ENCODE results near the gene CCND2.

CCND2 gene

DNA sequence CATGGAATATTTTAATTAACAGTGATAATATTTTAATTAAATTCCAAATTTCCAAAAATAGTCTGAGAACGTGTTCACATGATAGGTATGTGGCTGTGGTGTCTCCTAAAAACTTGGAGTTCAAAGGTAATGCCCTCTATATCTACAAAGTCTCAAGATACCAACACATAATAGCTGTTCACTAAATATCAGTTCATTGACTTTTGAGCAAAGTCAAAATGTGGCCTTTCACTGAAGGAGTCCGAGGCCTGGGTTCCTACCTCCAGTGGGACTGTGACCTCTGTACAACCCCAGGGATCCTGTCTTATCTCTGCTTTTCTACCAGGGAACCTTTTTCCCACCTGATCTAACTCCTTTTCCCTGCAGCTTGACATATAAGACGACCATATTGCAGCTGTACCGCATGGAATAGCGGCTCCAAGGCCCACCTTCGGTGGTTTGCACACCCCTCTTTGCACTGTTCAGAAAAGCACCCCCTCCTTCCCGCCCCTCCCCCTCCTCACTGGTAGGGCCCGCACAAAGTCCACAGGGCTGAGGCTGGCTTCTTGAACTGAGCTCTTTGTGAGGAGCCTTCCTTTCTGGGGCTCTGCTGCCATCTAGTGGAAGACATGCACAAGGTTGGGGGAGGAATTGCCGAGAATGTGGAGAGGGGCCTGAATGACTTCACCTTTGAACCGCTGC is 3.1 kb downstream of the CCND2 start:
- peak; percentile 93 for DNase-seq (ENCODE audit: low spot score)

DNA sequence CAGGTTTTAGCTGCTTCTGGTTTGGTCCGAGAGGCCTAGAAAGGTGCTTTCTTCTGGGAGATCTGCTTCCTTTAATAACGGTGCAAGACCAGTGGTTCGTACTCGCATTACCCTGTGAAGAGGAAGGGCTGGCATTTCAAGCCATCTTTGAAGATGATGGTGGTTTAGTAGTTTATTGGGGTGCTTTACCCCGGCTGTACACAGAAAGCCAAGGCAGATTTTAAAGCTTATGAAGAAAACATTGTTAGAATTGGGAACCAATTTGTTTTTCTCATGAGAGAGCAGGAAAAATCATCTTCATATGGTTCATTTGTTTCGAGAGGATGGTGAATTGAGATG is 3.6 kb downstream of the CCND2 start:
- DNase-seq (ENCODE audit: low spot score): no peak

DNA sequence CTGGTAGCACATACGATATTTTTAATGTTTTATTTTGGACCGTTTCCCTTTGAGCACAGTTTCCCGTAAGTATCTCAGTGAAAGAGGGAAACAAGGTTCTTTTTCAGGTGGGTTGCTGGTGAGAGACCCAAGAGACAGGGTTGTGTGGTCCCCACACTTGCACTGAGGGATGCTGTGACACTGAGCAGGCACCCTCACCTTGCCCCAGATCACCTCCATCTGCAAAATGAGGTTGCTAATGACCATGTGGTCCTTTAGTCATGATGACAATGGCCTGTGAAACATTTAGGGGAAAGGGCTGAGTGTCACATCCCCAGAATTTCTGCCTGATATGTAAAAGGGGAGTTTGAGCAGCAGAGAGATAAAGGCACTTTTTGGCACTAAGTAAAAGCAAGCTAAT is 4.3 kb downstream of the CCND2 start:
- no peak for DNase-seq (ENCODE audit: low spot score)

DNA sequence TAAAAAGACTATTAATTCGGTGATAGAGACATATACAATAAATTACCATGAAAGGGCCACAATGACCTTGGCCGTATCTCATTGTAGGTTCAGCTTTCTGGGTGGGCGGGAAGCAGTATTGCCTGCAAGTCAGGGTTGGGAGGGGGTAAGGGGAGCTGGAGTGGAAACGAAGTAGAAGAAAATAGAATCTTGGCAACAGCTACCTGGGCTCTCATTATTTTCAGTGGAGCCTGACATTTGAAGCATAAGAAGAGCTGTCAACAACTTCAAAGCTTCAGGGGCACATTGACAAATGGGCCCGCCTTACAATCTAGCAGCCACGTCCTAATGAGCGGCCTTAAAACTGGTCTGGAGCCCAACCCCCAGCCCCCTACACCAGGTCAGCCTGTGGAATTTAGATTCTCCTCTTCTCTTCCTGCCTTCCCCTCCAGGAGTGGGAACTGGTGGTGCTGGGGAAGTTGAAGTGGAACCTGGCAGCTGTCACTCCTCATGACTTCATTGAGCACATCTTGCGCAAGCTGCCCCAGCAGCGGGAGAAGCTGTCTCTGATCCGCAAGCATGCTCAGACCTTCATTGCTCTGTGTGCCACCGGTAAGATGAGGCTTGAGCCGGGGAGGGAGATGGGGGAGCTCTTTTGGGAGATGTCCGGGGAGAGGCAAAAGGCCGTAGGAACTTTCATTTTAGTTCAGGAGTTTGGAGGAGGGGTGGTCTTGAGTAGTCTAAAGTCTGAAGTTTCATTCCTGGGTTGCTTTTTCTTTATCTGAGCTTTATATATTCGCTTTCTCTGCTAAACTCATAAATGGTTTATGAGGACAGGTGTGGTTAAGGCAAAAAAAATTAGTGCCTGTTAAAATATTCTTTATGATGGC is 5.0 kb downstream of the CCND2 start:
- no peak for DNase-seq (ENCODE audit: low spot score)

DNA sequence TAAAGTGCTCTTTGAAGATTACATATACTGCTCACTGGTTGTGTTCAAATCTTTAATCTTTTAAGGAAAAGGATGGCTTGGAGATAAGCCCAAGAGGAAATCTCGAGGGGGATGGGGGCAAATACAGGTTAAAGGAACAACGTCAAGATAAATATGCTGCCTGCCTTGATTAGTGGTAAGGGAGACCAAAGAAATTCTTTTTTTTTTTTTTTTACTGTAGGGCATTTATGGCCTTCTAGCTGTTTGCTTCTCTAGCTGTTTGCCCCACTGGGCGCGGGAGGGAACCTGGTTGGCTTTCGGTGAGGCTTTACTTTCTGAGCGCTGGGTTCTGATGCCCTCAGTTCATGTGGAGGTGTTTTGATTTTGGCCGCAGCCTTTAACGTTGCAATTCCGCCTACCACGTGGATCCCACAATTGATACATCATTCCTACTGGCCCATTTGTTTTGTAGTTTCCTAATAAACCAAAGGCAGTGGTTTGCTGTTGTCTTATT is 5.7 kb downstream of the CCND2 start:
- DNase-seq (ENCODE audit: low spot score): no peak

DNA sequence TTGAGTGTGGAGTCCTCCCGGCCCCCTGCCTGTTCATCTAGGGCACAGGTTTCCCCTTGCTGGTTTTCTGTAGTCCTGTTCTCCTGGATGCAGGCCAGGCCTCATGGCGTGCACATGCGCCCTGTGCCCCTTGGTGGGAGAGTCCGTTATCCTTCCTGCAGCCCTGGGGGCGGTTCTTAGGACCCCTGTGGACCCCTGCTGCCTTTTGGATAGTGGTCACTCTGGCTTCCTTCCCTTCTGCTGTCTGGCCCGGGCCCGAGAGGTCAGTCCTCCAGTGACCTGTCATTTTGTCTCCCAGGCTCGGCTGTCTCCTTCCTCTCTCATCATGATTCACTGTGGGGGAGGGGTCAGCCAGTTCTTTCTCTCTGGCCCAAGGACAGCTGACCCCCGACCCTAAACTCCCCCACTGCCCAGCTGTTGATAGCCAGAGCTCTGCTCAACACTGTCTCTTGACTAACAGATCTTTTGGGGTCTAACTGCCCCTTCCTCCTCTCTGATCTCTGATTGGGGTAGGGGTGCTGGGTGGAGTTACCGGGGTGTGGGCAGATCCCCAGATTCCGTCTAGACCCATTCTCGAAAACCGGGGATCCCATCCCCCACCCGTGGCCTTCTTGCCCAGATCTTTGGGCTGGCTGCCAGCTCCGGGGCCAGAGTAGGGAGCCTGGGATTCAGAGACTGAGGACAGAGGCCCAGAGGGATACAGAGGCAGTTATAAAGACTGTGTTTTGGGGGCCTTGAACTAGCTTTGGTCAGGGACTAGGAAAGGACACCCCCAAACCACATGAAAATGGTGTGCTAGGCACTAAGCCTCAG is 7.0 kb downstream of the CCND2 start:
- no peak for DNase-seq (ENCODE audit: low spot score)

DNA sequence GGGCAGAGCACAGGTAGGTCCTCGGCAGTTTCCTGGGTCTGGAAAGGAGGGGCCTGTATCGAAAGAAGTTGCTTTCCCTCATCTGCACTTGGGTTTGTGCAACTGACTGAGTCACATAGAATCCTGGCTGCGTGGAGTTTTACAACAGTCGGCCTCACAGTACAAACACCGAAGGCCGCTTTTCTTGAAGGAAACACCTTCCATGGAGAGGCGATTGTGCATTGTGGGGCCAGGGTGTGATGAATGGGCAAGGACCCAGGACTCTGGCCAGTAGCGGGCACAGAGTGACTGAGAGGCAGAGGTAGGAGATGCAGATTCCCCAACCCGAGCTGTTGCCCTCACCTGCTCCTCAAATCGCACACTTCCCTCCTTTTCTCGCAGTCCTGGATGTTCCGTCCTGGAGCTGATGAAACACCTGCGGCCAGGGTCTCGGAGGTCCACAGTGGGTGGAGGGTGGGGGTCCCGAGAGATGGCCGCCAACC is 7.7 kb downstream of the CCND2 start:
- DNase-seq (ENCODE audit: low spot score): no peak

DNA sequence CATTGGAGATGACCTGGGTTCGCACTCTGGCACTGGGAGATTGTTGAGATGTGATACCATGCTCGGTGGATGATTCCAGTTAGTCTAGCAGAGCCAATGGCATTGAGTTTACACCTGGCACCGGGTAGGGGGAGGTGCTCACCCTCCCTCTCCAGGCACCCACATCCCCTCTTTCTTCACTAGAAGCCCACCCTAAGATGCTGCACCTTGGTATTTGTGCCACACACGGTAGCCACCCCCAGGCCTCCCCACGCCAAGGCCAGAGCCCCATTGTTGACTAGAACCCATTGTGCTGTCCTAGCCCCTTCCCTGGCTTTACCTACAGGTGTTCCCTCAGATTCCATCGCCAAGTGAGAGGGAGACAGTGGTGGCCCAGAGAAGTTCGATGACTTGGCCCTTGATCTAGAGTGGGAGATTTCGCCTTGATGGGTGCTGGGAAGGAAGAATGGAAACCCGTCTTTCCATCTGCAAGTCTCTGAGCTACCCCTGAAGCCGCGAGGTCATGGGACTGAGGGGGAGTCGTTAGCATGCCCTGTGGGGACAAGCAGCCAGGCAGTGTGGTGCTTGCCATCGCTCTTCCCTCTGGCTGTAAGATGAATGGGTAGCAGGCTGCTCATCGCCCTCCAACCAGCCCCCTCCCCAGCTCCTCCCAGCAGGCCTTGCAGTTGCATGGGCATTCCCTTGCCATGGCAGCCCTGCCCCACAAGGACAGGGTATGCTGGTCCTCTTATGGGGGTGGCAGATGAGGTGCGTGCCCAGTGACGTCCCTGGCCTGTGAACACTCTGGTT is 8.7 kb downstream of the CCND2 start:
- no peak for DNase-seq (ENCODE audit: low spot score)

DNA sequence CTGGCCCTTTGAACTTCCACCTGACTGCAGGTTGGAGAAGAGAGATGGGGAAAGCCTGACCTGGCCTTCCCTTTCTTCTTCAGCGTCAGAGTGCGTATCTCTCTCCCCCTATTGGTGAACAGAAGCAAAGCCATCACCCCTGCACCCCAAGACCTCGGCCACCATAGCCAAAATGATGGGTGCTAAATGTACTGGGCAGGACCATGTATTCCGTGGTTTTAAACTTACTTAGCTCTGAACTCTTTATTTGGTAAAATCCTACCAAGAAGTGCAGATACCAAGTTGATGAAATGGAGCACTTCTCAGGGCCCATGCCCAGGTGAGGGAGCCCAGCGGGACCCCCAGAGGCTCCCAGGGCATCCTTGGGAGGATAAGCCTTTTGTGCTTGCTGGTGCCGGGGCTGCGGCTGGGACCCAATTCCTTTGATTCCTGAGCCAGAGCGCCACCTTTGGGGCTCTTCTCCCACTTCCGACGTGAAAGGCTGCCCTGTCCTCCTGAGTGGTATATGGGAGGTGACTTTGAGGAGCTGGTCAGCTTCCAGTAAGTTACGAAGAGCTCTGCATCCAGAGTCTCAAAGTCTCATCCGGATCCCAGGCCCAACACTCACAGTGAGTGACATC is 9.4 kb downstream of the CCND2 start:
- no peak for DNase-seq (ENCODE audit: low spot score)

DNA sequence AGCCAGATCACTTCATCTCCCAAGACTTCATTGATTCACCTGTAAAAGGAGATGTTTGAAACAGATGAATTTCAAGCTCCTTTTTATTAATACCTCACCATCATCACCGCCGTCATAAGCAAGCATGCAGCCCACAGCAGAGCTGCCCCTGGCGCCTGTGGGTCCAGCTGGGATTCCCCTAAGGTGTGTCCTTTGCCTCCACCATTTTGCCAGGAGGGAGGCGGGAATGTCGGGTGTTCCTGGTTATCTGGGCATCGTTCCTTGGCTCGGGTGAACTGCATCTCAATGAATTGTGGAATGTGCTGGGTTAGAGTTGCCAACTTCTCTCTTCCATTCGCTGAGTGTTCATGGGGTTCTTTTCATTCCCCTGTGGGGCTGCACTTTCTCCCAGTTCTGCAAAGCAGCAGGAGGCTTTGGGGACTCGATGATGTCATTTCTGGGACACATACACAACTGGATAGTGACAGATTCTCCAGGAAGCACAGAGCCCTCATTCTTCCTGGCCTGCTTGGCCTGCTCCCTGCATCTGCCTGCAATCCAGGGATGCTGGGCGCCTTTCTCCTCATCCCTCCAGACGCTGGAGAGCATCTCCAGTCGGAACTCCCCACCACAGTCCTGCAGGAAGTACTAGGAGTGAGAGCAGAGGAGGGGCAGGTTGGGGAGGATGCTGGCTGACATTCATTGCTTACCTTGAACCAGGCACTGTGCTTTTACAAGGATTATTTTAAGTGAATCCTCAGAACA is 10.1 kb downstream of the CCND2 start:
- DNase-seq (ENCODE audit: low spot score): no peak

DNA sequence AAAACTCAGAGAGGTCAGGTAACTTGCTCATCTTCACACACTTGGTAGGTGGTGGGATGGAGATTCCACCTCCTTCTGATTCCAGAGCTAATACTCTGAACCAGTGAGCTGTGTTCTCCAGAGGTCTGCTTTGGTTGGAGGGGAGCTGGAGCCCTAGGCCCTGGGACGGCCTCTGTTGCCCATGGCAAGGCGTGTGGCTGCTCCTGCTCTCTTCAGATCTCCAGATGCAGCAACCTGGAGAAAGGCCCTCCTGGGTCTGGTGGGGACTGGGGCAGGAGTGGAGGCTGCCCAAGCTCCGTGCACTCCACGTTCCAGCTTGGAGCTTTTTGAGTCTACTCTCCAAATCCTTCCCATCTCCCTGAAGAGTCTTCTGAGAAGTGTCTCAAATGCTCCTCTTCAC is 10.7 kb downstream of the CCND2 start:
- no peak for DNase-seq (ENCODE audit: low spot score)

DNA sequence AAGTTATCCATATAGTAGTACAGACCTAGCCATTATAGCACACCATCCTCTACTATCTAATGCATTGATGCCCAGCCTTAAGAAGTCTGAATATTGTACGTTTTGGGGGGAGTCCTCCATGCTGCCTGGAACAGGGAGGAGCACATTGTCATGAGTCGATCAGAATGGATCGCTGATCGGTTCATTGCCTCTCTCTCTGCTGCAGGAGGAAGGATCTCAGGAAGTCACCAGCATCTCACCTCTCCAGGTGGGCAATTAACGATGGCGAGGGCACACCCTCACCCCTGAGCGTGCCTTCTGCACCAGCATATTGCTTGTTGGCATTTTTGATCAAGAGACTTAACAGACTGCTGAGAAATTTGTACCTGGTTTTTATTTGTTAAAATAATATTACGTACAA is 11.5 kb downstream of the CCND2 start:
- no peak for DNase-seq (ENCODE audit: low spot score)

DNA sequence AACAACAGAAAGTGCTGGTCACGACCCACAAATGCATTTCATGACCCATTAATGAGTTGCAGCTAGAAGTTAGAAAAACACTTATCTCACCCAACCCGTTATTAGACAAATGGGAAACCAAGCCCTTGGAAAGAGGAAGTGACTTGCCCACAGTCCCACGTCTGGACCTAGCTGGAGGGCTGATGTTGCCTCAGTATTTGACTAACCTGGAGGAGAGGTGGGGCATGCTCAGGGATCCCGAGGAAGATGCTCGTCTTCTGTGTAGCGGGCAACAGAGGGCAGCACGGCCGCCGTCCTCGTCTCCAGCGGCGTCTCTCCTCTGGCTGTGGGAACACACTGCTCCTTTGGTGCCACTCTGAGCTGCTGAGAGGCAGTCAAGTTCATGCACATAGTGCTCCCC is 12.7 kb downstream of the CCND2 start:
- no peak for DNase-seq (ENCODE audit: low spot score)

DNA sequence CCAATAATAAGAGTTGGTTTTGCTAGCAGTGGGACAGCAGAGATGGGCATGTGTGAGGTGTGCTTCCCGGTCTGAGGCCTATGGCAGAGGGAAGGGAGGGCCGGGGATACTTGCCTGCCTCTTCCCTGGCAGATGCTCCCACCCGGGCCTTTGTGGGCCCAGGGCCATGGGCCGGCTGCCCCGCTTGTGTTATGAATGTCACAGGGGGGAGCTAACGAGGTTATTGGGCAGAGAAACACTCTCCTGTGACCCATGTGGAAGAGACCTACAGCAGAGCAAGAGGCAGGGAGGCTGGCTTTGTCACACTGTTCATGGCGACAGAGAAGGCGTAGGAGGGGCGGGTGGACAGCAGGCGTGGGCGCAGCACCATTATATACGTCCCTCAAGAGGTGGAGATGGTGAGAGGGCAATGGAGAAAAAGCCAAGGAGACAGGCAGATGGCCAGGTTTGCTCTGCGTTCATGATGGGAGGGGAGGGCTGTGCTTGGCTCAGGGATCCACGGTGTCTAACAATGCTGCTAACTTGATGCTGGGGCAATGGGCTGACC is 13.3 kb downstream of the CCND2 start:
- DNase-seq (ENCODE audit: low spot score): no peak

DNA sequence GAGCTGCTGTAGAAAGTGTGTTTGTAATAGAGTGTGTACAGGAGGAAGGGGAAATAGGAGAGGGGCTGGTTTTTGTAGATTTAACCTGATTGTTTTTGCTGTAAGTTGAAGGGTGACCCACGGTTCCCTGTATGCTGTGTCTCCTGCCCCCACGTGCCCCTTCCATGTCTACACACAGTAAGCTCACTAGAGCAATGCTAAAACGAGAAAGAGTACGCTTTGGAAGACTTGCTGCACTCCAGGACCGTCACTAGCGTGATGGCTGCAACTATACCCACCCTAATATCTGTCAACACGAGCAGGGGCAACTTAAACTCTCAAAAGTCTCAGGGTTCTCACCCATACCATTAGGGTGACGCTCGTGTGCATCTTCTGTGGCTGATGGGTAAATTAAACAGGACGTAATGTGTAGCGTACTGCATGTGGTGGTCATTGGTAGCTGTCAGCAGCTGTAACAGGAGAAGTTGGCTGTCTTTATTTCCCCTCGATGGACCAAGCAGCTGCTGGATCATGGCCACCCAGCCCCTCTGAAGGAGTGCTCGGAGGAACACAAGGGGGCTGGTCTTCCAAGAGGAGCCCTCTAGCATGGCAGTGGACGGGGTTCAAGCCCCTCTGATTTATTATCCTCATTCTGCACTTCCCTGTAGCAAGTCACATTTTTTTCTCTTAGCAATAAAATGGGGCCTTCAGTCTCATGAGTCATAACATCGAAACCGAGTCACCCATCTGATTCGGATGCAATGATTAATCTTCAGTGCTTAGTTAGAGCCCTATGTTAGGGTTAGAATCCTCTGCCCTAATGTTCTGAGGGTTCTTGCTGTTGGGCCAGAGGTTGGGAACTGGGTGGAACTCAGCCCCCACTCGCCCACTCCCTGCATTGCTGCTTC is 14.0 kb downstream of the CCND2 start:
- peak; percentile 57 for DNase-seq (ENCODE audit: low spot score)

DNA sequence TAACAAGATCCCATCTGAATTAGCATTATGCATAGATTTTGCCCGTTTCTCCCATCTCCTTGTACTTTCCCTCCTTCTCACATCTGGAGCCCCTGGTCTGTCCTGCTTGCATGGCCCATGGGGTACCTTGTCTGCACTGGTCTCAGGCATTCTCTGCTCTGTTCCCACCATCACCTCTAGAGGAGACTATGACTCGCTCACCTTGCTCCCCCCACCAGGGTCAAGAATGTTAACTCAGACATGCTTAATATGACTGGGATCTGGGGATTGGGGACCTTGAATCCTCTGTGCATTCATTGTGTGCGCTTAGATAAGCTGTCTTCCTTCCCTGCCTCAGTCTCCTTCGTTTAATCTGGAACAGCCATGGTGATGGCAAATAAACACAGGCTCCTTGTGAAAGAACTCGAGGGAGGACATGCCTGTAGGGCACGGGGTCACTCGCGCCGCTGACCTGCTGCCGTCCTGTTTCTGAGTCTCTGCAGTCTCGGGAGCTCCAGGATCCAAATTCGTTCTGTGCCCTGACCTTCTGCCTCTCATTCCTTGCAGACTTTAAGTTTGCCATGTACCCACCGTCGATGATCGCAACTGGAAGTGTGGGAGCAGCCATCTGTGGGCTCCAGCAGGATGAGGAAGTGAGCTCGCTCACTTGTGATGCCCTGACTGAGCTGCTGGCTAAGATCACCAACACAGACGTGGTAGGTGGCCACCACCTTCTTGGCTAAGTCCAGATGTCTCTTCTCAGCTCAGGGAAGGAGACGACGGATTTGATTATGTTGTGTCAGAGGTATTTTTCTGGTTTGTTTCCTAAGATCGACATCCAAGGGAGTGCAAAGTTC is 15.0 kb downstream of the CCND2 start:
- no peak for DNase-seq (ENCODE audit: low spot score)

DNA sequence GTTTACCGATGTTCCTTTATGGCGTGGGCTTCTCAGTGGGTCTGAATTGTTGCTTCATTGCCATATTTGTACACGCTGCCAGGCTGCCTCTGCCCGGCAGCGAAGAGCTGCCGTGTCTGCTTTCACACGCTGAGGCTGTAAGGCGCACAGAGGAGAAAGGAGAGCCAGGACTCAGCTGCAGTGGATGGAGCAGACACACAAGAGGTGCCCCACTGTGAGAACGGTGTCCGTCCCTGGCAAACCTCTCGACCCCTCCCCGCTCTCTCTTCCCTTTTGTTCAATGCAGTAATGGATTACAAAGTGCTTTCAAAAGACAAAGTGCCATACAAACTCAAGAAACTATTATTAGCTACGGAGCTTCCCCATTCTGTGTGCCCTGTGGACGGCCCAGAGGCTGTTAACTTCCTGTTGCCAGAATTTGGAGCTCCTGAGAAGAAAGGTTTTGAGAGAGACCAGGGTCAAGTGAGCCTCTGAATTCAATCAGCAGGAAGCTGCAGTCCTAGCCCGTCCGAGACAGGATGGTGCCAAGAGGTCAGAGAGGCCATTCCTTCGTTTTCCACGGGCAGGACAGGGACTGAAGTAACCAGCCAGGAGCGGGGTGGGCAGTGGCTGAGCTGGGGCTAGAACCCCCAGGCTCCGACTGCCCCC is 15.8 kb downstream of the CCND2 start:
- no peak for DNase-seq (ENCODE audit: low spot score)

All from CD4-positive, alpha-beta T cell treated with Interleukin-2 at 100 ng/mL for 4 hours (primary cell).